Coronary artery (tissue), 2 donors: Measurements from ENCODE around the gene OR4K2.
"Not testable (repeated sequence)": the region's sequence is repeated elsewhere in the genome, so short reads cannot be mapped to it uniquely, and the experiment has no call there.

Source experiments
- DNase-seq: peaks from one replicate; pipeline ENCODE4 v3.0.0-alpha.2; 2017; ENCODE audit warnings: low spot score
- H3K27ac ChIP-seq, 2 donors: fragments of 200-600 bp; sonication (generic); one replicate each; pipeline ENCODE4 v1.5.1; 2016 to 2019
- H3K4me3 ChIP-seq: fragments of 200-600 bp; sonication (generic); 2 replicates; pipeline ENCODE4 v1.5.1; 2016; ENCODE audit warnings: mild to moderate bottlenecking, moderate library complexity
- TF ChIP-seq, protein P1 (sequence below): fragments of 200-600 bp; sonication (generic); IDR thresholded peaks from one replicate; pipeline ENCODE4 v1.5.1; 2019; ENCODE audit warnings: antibody characterized with exemption

OR4K2 gene, protein sequence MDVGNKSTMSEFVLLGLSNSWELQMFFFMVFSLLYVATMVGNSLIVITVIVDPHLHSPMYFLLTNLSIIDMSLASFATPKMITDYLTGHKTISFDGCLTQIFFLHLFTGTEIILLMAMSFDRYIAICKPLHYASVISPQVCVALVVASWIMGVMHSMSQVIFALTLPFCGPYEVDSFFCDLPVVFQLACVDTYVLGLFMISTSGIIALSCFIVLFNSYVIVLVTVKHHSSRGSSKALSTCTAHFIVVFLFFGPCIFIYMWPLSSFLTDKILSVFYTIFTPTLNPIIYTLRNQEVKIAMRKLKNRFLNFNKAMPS

DNA sequence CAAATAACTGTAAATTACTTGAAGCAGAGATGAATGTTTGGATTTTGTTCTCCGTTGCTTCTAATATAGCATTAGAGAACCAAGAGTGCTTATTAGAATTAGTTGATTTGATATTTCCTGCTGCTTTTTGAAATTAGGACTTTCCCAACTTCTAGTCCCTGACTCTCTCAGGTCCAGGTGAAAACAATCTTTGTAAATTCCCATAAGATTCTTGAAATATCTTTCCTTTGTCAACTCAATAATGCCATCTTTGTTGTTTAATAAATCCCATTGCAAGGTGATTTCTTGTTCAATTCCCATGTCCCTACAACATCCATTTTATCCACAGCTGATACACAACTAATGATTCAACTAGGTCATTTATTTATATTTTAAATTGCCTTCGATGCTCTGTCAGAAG, at the start of gene OR4K2:
TSS of gene OR4K2 (plus strand) at position 301 of the 400 bp plus-strand sequence. CDS start 1,126 bp downstream, outside the sequence.
- H3K4me3 ChIP-seq: no peak within 1 kb of the TSS
- TF ChIP-seq, protein P1, sequence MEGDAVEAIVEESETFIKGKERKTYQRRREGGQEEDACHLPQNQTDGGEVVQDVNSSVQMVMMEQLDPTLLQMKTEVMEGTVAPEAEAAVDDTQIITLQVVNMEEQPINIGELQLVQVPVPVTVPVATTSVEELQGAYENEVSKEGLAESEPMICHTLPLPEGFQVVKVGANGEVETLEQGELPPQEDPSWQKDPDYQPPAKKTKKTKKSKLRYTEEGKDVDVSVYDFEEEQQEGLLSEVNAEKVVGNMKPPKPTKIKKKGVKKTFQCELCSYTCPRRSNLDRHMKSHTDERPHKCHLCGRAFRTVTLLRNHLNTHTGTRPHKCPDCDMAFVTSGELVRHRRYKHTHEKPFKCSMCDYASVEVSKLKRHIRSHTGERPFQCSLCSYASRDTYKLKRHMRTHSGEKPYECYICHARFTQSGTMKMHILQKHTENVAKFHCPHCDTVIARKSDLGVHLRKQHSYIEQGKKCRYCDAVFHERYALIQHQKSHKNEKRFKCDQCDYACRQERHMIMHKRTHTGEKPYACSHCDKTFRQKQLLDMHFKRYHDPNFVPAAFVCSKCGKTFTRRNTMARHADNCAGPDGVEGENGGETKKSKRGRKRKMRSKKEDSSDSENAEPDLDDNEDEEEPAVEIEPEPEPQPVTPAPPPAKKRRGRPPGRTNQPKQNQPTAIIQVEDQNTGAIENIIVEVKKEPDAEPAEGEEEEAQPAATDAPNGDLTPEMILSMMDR: no peak
- H3K27ac ChIP-seq: no peak within 1 kb of the TSS
- DNase-seq: no peak

DNA sequence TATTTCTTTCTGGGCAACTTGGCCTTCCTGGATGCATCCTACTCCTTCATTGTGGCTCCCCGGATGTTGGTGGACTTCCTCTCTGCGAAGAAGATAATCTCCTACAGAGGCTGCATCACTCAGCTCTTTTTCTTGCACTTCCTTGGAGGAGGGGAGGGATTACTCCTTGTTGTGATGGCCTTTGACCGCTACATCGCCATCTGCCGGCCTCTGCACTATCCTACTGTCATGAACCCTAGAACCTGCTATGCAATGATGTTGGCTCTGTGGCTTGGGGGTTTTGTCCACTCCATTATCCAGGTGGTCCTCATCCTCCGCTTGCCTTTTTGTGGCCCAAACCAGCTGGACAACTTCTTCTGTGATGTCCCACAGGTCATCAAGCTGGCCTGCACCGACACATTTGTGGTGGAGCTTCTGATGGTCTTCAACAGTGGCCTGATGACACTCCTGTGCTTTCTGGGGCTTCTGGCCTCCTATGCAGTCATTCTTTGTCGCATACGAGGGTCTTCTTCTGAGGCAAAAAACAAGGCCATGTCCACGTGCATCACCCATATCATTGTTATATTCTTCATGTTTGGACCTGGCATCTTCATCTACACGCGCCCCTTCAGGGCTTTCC, 47.2 kb upstream of the OR4K2 start:
- DNase-seq: not testable (repeated sequence)

DNA sequence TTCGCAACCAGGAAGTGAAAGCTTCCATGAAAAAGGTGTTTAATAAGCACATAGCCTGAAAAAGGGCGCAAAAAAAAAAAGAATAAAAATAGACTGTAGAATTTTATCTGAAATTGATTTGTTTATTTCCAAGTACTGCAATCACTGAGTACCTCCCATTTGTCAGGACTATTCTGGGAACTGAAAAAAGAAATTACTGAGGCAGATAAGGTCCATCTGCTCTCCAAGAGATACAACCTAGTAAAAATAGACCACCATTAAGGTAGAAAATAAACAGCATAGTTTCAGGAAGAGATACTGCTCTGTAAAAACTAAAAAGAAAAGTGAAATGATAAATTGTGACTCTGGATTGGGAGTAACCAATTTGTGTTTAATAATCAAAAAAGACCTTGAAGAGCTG, 46.6 kb upstream of the OR4K2 start:
- Histone ChIP-seq H3K4me3 (no peak overlapping the region), H3K27ac (no peak overlapping the region)
- TF ChIP-seq, protein P1: no peak
- DNase-seq: no peak

More for the DNA sequence above, 47.2 kb upstream of the OR4K2 start:
- not testable (repeated sequence) for H3K27ac ChIP-seq, H3K4me3 ChIP-seq

DNA sequence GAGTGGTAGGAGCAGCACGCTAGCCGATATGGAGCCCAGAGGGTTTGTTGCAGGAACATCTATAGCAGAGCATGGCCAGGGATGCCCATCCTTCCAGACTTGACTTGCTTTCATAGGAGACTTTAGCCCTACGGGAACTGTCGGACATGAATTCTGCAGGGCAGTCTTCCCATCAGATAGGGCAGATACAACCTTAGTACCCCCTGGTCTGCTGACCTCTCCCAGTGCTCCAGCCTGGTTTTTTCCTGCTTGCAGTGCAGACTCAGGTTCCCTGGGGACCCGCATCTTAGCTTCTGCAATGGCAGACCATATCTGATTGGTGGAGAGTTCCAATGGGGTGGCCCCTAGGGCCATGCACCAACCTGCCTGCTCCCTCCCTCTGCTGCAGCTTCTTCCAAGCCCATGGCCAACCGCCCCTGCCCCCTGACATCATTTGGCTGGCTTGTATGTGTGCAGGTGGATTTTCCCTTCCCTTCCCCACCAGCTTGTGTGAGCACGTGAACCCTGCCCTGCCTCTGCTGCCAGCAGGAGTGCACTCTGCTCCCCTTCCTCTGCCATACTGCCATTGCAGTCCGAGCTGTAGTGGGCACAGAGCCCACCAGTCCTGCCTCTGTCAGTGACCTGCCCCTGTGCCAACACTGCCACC, 40.6 kb upstream of the OR4K2 start:
- DNase-seq, H3K27ac ChIP-seq, H3K4me3 ChIP-seq: not testable (repeated sequence)

- Histone ChIP-seq H3K4me3 (no peak overlapping the region), H3K27ac (no peak overlapping the region)
- TF ChIP-seq, protein P1: no peak
- DNase-seq: no peak
These were observed 36.5 kb upstream of the OR4K2 start for GRCh38 chr14:19838433-19838832.

- no peak overlapping the region for H3K4me3 ChIP-seq
- no peak for DNase-seq
- TF ChIP-seq, protein P1: no peak
- no peak overlapping the region for H3K27ac ChIP-seq
These were observed 23.6 kb upstream of the OR4K2 start for GRCh38 chr14:19851365-19851764.

DNA sequence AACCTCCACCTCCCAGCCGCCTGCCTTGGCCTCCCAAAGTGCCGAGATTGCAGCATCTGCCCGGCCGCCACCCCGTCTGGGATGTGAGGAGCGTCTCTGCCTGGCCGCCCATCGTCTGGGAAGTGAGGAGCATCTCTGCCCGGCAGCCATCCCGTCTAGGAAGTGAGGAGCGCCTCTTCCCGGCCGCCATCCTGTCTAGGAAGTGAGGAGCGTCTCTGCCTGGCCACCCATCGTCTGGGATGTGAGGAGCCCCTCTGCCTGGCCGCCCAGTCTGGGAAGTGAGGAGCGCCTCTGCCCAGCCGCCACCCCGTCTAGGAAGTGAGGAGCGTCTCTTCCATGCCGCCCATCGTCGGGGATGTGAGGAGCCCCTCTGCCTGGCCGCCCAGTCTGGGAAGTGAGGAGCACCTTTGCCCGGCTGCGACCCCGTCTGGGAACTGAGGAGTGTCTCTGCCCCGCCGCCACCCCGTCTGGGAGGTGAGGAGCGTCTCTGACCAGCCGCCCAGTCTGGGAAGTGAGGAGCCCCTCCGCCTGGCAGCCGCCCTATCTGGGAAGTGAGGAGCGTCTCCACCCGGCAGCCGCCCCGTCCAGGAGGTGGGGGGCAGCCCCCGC, 8.8 kb upstream of the OR4K2 start:
- H3K4me3 ChIP-seq, H3K27ac ChIP-seq, DNase-seq: not testable (repeated sequence)

DNA sequence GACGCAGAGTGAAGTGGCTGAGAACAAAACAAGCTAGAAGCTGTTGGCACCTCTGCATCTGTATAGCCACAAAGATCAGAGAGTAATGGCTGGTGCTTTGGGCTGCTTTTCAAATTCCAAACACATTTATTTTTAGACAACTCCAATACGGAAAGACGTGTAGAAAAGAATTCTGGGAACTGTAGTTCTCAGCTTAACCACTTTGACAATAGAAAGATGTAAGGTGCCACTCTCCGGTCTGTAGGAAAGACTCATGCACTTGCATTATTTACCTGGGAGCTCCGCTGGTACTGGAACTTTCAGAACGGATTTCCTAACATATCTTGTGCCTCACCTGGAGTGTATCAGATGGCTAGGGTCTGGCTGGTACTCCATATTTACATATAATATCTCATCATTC, 1.8 kb upstream of the OR4K2 start:
- DNase-seq: no peak
- Histone ChIP-seq H3K27ac (no peak overlapping the region), H3K4me3 (no peak overlapping the region)
- TF ChIP-seq, protein P1: no peak
